Suprapubic skin (tissue), 4 donors: ENCODE results near the gene AARS1. TPM values are rescaled to one million over a fixed set of nuclear protein-coding genes. Genes with fewer than 3 reads are reported as not detected.
A peak's percentile ranks its signal among the peaks of the same experiment; 100 is the strongest.
"Not testable (repeated sequence)": the region's sequence is repeated elsewhere in the genome, so short reads cannot be mapped to it uniquely, and the experiment has no call there.

Experiments used
- DNase-seq, 2 donors: peaks; one replicate each; pipeline ENCODE4 v3.0.0-alpha.2; 2019; ENCODE audit warnings: low spot score in 2 of 2
- H3K27ac ChIP-seq: fragments of 200-600 bp; sonication (generic); one replicate; pipeline ENCODE4 v1.5.1; 2019
- H3K27me3 ChIP-seq: fragments of 200-600 bp; sonication (generic); one replicate; pipeline ENCODE4 v1.5.1; 2019
- H3K36me3 ChIP-seq: fragments of 200-600 bp; sonication (generic); one replicate; pipeline ENCODE4 v1.5.1; 2019
- H3K4me1 ChIP-seq: fragments of 200-600 bp; sonication (generic); one replicate; pipeline ENCODE4 v1.5.1; 2019
- H3K4me3 ChIP-seq: fragments of 200-600 bp; sonication (generic); one replicate; pipeline ENCODE4 v1.5.1; 2019; ENCODE audit warnings: mild to moderate bottlenecking
- H3K9me3 ChIP-seq: fragments of 200-600 bp; sonication (generic); one replicate; pipeline ENCODE4 v1.5.1; 2019
- EP300 ChIP-seq: sonication (generic); formaldehyde crosslinking; IDR thresholded peaks from one replicate; pipeline ENCODE4 v1.6.1; 2017; ENCODE audit warnings: antibody characterized with exemption
- POLR2A ChIP-seq, 2 donors: fragments of 450-650 bp; IDR thresholded peaks; one replicate each; pipeline ENCODE4 v1.6.1; 2017; ENCODE audit warnings: antibody characterized with exemption in 2 of 2, mild to moderate bottlenecking in 2 of 2, moderate library complexity in 2 of 2
- POLR2AphosphoS5 ChIP-seq, 3 donors: sonication (generic); formaldehyde crosslinking; IDR thresholded peaks; one replicate each; pipeline ENCODE4 v1.6.1; 2017; ENCODE audit warnings: antibody characterized with exemption in 3 of 3
- WGBS: methylation state at CpG from one replicate; pipeline ENCODE4 v1.1.5; 2018; 5-methylcytosine and 5-hydroxymethylcytosine counted together
- total RNA-seq, 4 donors: library from RNA; depleted of rRNA; stranded (reverse); fragments of >200 nt; gene quantifications; one replicate each; pipeline ENCODE4 v1.1.0, GENCODE V29; 2016
- TF ChIP-seq, protein P1 (sequence below), 2 donors: fragments of 200-600 bp in 1 of 2; fragments of 450-650 bp in 1 of 2; sonication (generic) in 1 of 2; IDR thresholded peaks; one replicate each; pipeline ENCODE4 v1.5.1; 2016 to 2019; ENCODE audit warnings: antibody characterized with exemption in 2 of 2, mild to moderate bottlenecking in 1 of 2, moderate library complexity in 1 of 2

Gene AARS1
- 10 to 100 TPM; 35.4 to 56.2 (median 38.6) TPM for total RNA-seq

DNA sequence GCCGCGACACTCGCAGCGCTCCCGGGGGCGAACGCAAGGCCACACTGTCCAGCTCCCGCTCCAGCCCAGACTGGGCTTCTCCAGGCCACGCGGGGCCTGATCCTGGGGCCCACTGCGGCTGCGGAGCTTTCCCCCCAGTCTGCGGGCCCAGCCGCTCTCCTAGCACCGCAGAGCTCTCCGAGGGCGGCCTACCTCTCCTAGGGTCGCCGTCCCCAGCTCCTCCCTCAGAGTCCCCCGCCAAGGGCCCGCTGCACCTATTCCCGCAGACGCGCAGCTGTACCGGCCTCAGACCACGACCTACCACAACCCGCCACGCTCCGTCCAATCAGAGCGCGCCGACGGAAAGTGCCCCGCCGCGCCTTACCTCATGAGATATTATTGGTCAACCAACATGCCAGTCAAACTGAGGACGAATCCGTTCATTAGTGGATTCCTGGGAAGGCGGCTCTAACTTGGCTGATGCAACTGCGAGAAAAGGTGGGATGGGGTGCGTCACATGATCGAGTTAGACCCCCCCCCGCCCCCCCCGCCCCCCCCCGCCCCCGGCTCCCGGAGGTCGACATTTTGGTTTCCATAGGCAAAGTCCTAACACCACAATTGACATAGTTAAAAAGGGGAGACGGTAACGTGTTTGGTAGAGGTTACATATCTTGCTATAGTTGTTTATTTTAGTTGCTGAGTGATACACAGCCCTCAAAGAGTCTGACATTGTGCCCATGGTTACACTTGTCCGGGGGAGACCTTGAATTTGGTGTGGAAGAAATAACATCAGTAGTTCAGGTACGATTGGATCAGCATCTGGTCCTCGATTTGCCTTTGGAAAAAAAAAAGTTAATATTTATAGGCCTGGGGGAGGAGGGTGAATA lies at the start of gene AARS1:
TSS of gene AARS1 (minus strand) at position 278 of the 866 bp plus-strand sequence. CDS start 6,743 bp downstream, outside the sequence.
- peak; percentile 98 for DNase-seq
- Histone ChIP-seq H3K27ac (peak within 1 kb of the TSS; percentile 92), H3K4me3 (peak within 1 kb of the TSS; percentile 82), H3K27me3 (no peaks in the 10 kb centered on the region), H3K36me3 (no peaks in the 10 kb centered on the region), H3K4me1 (peaks cover 11% of the 10 kb centered on the region), H3K9me3 (no peaks in the 10 kb centered on the region)
- TF ChIP-seq, protein P1, sequence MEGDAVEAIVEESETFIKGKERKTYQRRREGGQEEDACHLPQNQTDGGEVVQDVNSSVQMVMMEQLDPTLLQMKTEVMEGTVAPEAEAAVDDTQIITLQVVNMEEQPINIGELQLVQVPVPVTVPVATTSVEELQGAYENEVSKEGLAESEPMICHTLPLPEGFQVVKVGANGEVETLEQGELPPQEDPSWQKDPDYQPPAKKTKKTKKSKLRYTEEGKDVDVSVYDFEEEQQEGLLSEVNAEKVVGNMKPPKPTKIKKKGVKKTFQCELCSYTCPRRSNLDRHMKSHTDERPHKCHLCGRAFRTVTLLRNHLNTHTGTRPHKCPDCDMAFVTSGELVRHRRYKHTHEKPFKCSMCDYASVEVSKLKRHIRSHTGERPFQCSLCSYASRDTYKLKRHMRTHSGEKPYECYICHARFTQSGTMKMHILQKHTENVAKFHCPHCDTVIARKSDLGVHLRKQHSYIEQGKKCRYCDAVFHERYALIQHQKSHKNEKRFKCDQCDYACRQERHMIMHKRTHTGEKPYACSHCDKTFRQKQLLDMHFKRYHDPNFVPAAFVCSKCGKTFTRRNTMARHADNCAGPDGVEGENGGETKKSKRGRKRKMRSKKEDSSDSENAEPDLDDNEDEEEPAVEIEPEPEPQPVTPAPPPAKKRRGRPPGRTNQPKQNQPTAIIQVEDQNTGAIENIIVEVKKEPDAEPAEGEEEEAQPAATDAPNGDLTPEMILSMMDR (IDR thresholded peaks at IDR 0.05): no peak
- TF ChIP-seq EP300 (no peak), POLR2A (IDR thresholded peaks at IDR 0.05) (peak; percentile 54 to 76), POLR2AphosphoS5 (IDR thresholded peaks at IDR 0.05) (peak; percentile 77 to 89 (median 85))
- under 1% methylated on average over 30 of the region's 53 CpGs for WGBS

DNA sequence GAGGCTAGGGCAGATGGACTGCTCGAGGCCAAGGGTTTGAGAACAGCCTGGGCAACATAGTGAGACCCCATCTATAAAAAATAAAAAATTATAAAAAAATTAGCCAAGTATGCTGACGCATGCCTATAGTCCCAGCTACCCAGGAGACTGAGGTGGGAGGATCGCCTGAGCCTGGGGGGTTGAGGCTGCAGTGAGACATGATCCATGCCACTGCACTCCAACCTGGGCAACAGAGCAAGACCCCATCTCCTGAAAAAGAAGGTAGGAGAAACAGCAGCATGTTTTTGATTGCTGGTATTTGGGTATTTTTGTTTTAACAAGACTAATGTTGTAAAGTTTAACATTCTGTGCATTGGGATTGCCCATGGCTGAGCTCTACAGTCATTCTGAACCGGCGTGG lies 48.5 kb upstream of the AARS1 start:
- TF ChIP-seq, protein P1 (IDR thresholded peaks at IDR 0.05): no peak
- TF ChIP-seq POLR2A (IDR thresholded peaks at IDR 0.05) (no peak), EP300 (no peak), POLR2AphosphoS5 (IDR thresholded peaks at IDR 0.05) (no peak)
- H3K4me1 ChIP-seq: no peaks in the 10 kb centered on the region
- no peak for DNase-seq
- no peaks in the 10 kb centered on the region for H3K27me3 ChIP-seq
- no peaks in the 10 kb centered on the region for H3K9me3 ChIP-seq
- 97% methylated on average over 5 of the region's 5 CpGs for WGBS
- no peak overlapping the region for H3K4me3 ChIP-seq
- H3K36me3 ChIP-seq: peaks cover 36% of the 10 kb centered on the region
- H3K27ac ChIP-seq: no peak overlapping the region

DNA sequence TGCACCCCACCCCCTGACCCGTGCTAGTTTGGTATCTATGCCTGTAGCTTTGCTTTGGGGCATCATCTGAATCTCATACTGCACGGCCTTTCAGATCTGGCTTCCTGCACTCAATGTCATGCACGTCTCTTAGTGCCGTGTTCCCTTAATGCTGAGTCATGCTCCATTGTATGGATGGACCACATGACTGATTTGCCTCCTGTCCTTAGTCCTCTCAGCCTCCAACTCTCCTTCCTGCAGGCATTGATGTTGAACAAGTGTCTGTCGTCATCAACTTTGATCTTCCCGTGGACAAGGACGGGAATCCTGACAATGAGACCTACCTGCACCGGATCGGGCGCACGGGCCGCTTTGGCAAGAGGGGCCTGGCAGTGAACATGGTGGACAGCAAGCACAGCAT lies 43.4 kb upstream of the AARS1 start:
- not testable (repeated sequence) for H3K27ac ChIP-seq, H3K4me3 ChIP-seq, H3K9me3 ChIP-seq, H3K27me3 ChIP-seq, DNase-seq, H3K4me1 ChIP-seq
- peaks cover 82% of the 10 kb centered on the region for H3K36me3 ChIP-seq
- 89% methylated on average over 11 of the region's 12 CpGs for WGBS

DNA sequence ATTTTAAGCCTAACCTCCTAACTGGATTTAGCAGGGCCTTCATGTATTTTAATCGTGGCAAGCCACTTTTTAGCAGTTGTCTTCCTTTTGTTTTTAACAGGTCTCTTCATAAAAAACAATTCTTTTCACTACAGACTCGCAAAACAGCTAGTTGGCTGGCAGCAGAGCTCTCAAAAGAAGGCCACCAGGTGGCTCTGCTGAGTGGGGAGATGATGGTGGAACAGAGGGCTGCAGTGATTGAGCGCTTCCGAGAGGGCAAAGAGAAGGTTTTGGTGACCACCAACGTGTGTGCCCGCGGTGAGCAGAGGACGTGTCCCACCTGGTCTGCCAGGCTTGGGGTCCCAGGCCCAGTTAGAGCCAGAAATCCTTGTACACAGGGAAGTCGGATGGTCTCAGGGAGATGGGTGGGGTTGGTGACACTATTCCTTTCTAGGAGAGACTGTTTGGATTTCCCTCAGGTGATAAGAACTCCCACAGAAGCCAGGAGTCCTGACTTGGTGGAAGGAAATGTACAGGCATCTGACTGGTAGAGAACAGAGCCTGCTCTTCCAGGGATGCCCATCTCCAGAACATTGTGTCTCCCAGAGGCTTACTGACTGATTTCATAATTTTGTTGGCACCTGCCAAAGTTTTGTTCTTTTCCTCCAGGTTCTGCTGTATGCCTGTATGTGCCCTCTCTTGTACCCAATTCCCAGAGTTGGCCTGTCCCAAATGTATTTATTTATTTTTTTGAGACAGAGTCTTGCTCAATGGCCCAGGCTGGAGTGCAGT lies 42.5 kb upstream of the AARS1 start:
- H3K36me3 ChIP-seq: peaks cover 91% of the 10 kb centered on the region
- TF ChIP-seq, protein P1 (IDR thresholded peaks at IDR 0.05): peak in 1 of 2 donors; percentile 36
- TF ChIP-seq POLR2AphosphoS5 (IDR thresholded peaks at IDR 0.05): no peak
- H3K4me3 ChIP-seq: no peak overlapping the region
- WGBS: 63% methylated on average over 9 of the region's 9 CpGs
- no peaks in the 10 kb centered on the region for H3K4me1 ChIP-seq
- DNase-seq: no peak
- H3K27me3 ChIP-seq: no peaks in the 10 kb centered on the region
- no peaks in the 10 kb centered on the region for H3K9me3 ChIP-seq
- H3K27ac ChIP-seq: no peak overlapping the region

DNA sequence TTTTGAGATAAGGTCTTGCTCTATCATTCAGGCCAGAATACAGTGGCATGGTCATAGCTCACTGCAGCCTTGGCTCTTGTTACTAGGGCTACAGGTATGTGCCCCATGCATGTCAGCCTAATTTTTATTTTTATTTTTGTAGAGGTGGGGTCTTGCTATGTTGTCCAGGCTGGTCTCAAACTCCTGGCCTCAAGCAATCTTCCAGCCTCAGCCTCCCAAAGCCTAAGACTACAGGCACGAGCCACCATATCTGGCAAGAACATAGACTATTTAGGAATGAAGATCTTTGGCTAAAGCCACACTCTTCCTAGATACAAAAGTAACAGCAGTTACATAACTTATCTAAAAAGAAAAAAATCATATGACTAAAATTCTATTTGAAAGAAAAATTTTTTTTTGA lies 41.8 kb upstream of the AARS1 start:
- H3K36me3 ChIP-seq: peaks cover 91% of the 10 kb centered on the region
- whole genome bisulfite sequencing: 88% methylated on average over 1 of the region's 1 CpG

More for the DNA sequence above, 41.8 kb upstream of the AARS1 start:
- DNase-seq: no peak
- H3K4me1 ChIP-seq: no peaks in the 10 kb centered on the region
- no peak overlapping the region for H3K27ac ChIP-seq
- H3K9me3 ChIP-seq: no peaks in the 10 kb centered on the region
- TF ChIP-seq POLR2A (IDR thresholded peaks at IDR 0.05) (no peak), EP300 (no peak), POLR2AphosphoS5 (IDR thresholded peaks at IDR 0.05) (no peak)
- TF ChIP-seq, protein P1 (IDR thresholded peaks at IDR 0.05): no peak
- no peaks in the 10 kb centered on the region for H3K27me3 ChIP-seq
- H3K4me3 ChIP-seq: no peak overlapping the region
